HG03342 (cell line): ENCODE data around the gene HRCT1.
"Not testable (repeated sequence)": the region's sequence is repeated elsewhere in the genome, so short reads cannot be mapped to it uniquely, and the experiment has no call there.

Experiments
- ATAC-seq: cut with Tn5 transposase; IDR thresholded peaks from one replicate; pipeline ENCODE4 v1.9.1; 2021; ENCODE audit warnings: mild to moderate bottlenecking, moderate library complexity; ENCODE audit not compliant: unreplicated experiment

HRCT1 gene

DNA sequence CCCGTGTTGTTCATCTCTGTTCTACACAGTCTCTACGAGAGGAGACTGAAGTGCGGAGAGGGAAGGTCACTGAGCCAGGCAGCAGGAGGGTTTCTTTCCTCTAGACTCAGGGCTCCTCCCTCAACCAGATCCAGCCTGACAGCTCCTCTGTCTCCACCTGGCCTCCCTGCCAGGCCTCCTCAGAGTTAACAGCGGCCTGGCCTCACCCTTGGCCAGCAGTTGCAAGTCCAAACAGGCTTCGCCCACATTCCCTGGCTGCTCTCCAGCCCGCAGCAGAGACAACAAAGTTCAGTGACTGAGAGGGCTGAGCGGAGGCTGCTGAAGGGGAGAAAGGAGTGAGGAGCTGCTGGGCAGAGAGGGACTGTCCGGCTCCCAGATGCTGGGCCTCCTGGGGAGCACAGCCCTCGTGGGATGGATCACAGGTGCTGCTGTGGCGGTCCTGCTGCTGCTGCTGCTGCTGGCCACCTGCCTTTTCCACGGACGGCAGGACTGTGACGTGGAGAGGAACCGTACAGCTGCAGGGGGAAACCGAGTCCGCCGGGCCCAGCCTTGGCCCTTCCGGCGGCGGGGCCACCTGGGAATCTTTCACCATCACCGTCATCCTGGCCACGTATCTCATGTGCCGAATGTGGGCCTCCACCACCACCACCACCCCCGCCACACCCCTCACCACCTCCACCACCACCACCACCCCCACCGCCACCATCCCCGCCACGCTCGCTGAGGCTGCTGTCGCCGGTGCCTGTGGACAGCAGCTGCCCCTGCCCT is at the start of gene HRCT1:
TSS of gene HRCT1 (plus strand) at position 291 of the 768 bp plus-strand sequence. CDS start at position 377, 86 bp downstream.
- ATAC-seq, result no peak

- no peak for ATAC-seq
Observed at GRCh38 chr9:35856206-35856605, 49.8 kb upstream of the HRCT1 start.

GRCh38 chr9:35856882-35857281 is 49.1 kb upstream of the HRCT1 start:
- ATAC-seq, result no peak

- ATAC-seq, result no peak
Observed at GRCh38 chr9:35858458-35858857, 47.5 kb upstream of the HRCT1 start.

DNA sequence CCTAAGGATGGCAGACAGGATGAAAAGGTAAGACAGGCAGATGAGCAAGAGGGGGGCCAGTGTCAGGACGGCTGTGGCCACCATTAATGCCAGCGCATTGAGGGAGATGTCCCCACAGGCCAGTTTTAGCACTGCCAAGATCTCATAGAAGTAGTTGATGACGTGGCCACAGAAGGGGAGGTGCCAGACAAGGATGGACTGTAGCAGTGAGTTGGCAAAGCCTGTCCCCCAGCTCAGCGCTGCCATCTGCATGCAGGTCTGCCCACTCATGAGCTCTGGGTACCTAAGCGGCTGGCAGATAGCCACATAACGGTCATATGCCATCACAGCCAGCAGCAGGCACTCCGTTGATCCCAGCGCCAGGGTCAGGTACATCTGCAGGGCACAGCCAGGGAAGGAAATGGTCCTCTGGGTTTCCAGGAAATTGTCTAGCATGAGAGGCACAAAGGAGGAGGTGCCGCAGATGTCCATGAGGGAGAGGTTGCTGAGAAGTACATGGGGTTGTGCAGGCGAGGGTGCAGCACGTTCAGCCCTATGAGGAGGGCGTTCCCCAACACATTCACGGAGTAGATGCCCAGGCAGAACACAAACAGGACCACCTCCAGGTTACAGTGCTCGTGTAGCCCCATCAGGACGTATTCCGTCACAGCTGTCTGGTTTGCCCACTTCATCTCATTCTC is 46.6 kb upstream of the HRCT1 start:
- ATAC-seq, result no peak

GRCh38 chr9:35859990-35860339 is 46.0 kb upstream of the HRCT1 start:
- ATAC-seq, result no peak

- ATAC-seq, result no peak
Observed at GRCh38 chr9:35861161-35861897, 44.7 kb upstream of the HRCT1 start.

- ATAC-seq, result no peak
Observed at GRCh38 chr9:35862328-35862727, 43.7 kb upstream of the HRCT1 start.

GRCh38 chr9:35863583-35863982 is 42.4 kb upstream of the HRCT1 start:
- ATAC-seq, result no peak

- no peak for ATAC-seq
Observed at GRCh38 chr9:35864695-35865255, 41.2 kb upstream of the HRCT1 start.

DNA sequence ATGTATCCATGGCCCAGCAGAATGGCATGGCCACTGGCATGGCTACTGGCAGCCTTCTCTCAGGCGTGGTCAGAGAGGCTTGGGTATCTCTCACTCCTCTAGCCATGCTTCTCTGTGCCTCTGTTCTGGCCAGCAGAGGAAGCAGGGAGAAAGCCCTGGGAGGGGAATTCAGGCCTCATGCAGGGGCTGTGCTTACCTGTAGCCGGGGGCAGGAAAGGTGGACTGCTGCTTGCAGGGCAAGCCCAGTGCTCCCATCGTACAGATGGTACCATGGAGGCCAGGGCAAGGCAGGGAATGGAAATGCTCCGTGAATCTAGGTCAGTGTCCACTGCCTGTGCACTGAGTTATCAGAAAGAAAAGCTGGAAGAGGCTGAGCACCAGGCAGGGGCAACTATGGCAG is 38.5 kb upstream of the HRCT1 start:
- no peak for ATAC-seq

- no peak for ATAC-seq
Observed at GRCh38 chr9:35868933-35869332, 37.1 kb upstream of the HRCT1 start.

DNA sequence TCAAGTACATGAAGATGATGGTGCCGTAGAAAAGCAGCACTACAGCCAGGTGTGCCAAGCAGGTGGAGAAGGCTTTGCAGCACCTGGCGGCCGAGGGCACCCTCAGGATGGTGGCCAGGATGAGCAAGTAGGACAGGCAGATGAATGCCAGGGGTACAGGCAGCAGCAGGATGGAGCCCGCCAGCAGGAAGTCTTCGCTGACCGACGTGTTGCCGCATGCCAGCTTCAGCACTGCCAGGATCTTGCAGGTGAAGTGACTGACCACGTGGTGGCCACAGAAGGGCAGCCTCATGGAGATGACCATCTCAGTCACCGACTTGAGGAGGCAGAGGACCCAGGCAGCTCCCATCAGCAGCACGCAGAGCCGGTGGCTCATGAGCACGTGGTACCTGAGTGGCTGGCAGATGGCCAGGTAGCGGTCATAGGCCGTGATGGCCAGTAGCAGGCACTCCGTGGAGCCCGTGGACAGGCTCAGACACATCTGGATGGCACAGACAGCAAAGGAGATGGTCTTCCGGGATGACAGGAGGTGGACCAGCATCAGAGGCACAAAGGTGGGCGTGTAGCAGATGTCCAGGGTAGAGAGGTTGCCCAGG is 36.3 kb upstream of the HRCT1 start:
- no peak for ATAC-seq

DNA sequence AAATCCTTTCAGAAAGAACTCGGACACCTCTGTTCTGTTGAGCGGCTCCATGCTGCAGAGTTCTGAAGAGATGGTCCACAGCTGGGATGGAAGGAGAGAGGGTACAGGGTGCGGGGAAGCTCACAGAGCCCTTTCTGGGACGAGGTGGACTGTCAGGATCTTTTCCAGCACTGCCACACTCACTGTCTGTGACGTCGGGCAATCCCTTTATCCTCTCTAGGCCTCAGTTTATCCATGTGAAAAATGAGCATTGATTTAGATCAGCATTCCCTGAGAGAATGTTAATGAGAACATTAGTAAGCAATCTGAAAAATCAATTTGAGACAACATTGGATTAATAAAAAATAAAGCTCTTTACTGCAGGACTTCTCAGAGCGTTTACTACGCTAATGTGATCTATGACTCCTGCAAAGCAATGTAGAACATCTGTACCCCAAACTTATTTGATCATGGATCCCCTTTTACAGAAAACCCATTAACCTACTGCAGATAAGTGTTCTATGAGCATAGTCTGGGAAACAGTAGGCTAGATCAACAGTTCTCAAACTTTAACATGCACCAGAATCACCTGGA is 35.6 kb upstream of the HRCT1 start, which contains the start of gene OR13J1:
TSS of gene OR13J1 (minus strand) at position 51 of the 573 bp plus-strand sequence. CDS start at position 51, 0 bp downstream.
- ATAC-seq, result no peak

DNA sequence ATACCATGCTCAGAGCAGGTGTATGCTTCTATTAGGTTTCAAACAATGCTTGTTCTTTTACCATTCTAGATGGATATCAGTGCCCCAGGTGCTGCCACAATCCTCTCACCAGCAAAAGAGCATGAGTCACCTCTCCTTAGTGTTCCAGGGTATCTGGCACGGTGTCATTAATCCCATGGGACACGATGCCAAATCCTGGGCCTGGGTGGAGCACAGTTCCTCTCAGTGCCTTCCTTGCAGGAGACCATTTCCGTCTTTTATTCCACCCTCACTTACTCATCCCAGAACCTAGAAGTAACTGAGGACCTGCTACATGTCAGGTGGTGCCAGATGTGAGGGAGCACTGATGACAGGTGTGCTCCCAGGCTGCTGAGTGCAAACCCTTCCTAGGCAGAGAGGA is 34.5 kb upstream of the HRCT1 start:
- ATAC-seq, result no peak

GRCh38 chr9:35872505-35872904 is 33.5 kb upstream of the HRCT1 start:
- ATAC-seq, result no peak

DNA sequence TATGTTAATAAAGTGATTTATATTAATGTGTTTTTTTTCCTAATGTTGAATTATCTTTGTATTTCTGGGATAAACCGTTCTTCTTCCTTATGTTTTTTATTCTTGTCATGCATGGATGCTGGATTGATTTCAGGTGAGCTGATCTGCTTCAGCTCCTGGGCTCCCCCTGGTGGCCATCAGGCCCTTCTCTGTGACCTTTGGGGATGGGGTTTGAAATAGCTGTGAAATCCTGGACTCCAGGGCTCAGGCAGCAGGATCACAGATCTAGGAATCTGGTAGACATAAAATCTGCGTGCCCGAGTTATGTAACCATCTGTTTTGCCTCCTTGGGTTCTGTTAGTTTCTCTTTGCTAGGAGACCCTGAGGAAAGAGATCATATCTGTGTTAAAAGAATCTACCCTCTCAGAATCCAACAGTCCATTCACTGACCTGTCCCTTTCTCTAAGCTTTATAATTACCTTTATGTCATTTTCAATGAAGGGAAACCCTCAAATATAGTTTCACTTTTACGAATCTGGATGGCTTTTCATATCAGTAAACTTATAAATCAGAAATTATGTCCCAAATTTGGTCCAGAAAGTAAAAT is 23.6 kb upstream of the HRCT1 start:
- no peak for ATAC-seq

DNA sequence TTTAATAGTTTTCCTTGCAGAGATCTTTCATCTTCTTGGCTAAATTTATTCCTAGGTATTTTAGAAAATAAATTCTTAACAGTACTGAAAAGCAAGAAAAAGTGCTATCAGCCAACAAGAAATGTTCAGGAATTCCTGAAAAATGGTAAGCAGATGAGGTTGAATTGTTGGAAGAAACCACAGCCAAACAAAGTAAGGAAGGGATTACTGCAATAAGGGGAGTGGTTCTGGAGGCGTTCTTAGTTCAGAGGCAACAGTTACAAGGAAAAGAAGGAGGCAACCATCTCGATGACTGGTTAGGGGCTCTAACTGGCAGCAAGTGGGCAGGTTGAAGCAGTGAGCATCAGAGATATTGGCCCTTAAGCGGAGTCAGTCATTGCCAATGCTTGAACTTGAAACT is 23.0 kb upstream of the HRCT1 start:
- ATAC-seq, result no peak

DNA sequence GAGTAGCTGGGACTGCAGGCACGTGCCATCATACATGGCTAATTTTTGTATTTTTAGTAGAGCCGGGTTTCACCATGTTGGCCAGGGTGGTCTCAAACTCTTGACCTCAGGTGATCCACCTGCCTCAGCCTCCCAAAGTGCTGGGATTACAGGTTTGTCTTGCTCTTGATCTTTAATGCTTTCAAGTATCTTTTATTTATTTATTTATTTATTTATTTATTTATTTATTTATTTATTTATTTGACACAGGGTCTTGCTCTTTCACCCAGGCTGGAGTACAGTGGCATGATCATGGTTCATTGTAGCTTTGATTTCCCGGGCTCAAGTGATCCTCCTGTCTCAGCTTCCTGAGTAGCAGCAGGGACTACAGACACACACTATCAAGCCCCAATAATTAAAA is 21.1 kb upstream of the HRCT1 start:
- ATAC-seq, result not testable (repeated sequence)

GRCh38 chr9:35891646-35892045 is 14.4 kb upstream of the HRCT1 start:
- no peak for ATAC-seq
